B cell (primary cell): ENCODE results near the gene PSMB2. TPM values are rescaled to one million over a fixed set of nuclear protein-coding genes. Genes with fewer than 3 reads are reported as not detected.

Source experiments
- ATAC-seq: fragments of 200-7000 bp; cut with Tn5 transposase; one replicate; pipeline ENCODE4 v1.10.0; 2021; ENCODE audit warnings: low read depth, mild to moderate bottlenecking, moderate number of reproducible peaks, moderate library complexity
- CTCF ChIA-PET: fragments of 350-600 bp; sonication (Branson Sonifier 250); formaldehyde crosslinking; loops from one replicate; lab custom pipeline; 2021; ENCODE audit warnings: antibody characterized with exemption, inconsistent platforms; lab: Charles Lee
- POLR2A ChIA-PET: fragments of 350-600 bp; sonication (Branson Sonifier 250); formaldehyde crosslinking; loops from one replicate; lab custom pipeline; 2021; ENCODE audit warnings: antibody characterized with exemption; lab: Charles Lee
- DNase-seq: peaks from one replicate; pipeline ENCODE4 v3.0.0; 2013
- H2AFZ ChIP-seq: 2 replicates; pipeline ENCODE4 v1.6.1; 2012; ENCODE audit warnings: mild to moderate bottlenecking, low read depth, low read length; ENCODE audit not compliant: insufficient read depth, poor library complexity, severe bottlenecking
- H3K27ac ChIP-seq, 2 donors: 1 replicate in 1 of 2; 2 replicates in 1 of 2; pipeline ENCODE4 v1.5.1; 2012 to 2013; ENCODE audit warnings: low read length in 2 of 2, mild to moderate bottlenecking in 2 of 2, moderate library complexity in 1 of 2
- H3K27me3 ChIP-seq, 4 experiments: fragments of 200-600 bp in 1 of 4; sonication (generic) in 1 of 4; replicated peaks in 1 of 4; 1 replicate in 2 of 4; 2 replicates in 2 of 4; pipeline versions ENCODE4 v1.6.1 to v1.7.0; 2013 to 2016; ENCODE audit warnings: low read length in 3 of 4, mild to moderate bottlenecking in 2 of 4, mixed read lengths in 1 of 4, moderate library complexity in 1 of 4; ENCODE audit not compliant: insufficient read depth in 4 of 4, control insufficient read depth in 3 of 4; ENCODE audit errors: control extremely low read depth in 1 of 4
- H3K36me3 ChIP-seq, 2 experiments: replicated peaks in 1 of 2; 1 replicate in 1 of 2; 2 replicates in 1 of 2; pipeline versions ENCODE4 v1.6.1 to v1.7.1; 2013; ENCODE audit warnings: low read length in 1 of 2; ENCODE audit not compliant: insufficient read depth in 2 of 2, control insufficient read depth in 1 of 2; ENCODE audit errors: control extremely low read depth in 1 of 2, extremely low read depth in 1 of 2
- H3K4me1 ChIP-seq, 2 donors: fragments of 200-600 bp in 1 of 2; sonication (generic) in 1 of 2; 1 replicate in 1 of 2; 2 replicates in 1 of 2; pipeline versions ENCODE4 v1.5.1 to v1.6.1; 2013 to 2017; ENCODE audit warnings: low read length in 2 of 2; ENCODE audit not compliant: control insufficient read depth in 2 of 2, insufficient read depth in 2 of 2
- H3K4me2 ChIP-seq: replicated peaks from 2 replicates; pipeline ENCODE3; 2012; ENCODE audit warnings: mild to moderate bottlenecking, low read depth, low read length; ENCODE audit not compliant: poor library complexity, severe bottlenecking
- H3K4me3 ChIP-seq, 5 experiments: fragments of 200-600 bp in 1 of 5; sonication (generic) in 1 of 5; 1 replicate in 3 of 5; 2 replicates in 2 of 5; pipeline versions ENCODE4 v1.5.1 to v1.7.0; 2011 to 2016; ENCODE audit warnings: low read length in 4 of 5, mild to moderate bottlenecking in 4 of 5, low read depth in 2 of 5, control low read depth in 1 of 5, moderate library complexity in 1 of 5; ENCODE audit not compliant: insufficient read depth in 1 of 5; ENCODE audit errors: control extremely low read depth in 1 of 5, extremely low read depth in 1 of 5
- H3K79me2 ChIP-seq: fragments of 200-600 bp; sonication (generic); one replicate; pipeline ENCODE4 v1.6.0; 2016; ENCODE audit warnings: low read length; ENCODE audit not compliant: control insufficient read depth, insufficient read depth
- H3K9ac ChIP-seq: fragments of 200-600 bp; sonication (generic); 2 replicates; pipeline ENCODE4 v1.6.1; 2017; ENCODE audit warnings: mild to moderate bottlenecking, low read length, moderate library complexity
- H3K9me3 ChIP-seq, 3 donors: one replicate each; pipeline versions ENCODE4 v1.6.1 to v1.7.1; 2013; ENCODE audit warnings: low read length in 2 of 3; ENCODE audit not compliant: control insufficient read depth in 2 of 3, insufficient read depth in 1 of 3; ENCODE audit errors: control extremely low read depth in 1 of 3
- H4K20me1 ChIP-seq: 2 replicates; pipeline ENCODE4 v1.6.0; 2012; ENCODE audit warnings: mild to moderate bottlenecking, low read length; ENCODE audit not compliant: insufficient read depth, control insufficient read depth, poor library complexity, severe bottlenecking
- H3K27ac Mint-ChIP-seq: one replicate; pipeline ENCODE4 v1.8.0; 2021; ENCODE audit warnings: mixed read lengths
- H3K27me3 Mint-ChIP-seq: one replicate; pipeline ENCODE4 v1.8.0; 2021; ENCODE audit warnings: mixed read lengths
- H3K4me1 Mint-ChIP-seq: one replicate; pipeline ENCODE4 v1.8.0; 2021; ENCODE audit warnings: mixed read lengths
- H3K4me3 Mint-ChIP-seq: one replicate; pipeline ENCODE4 v1.8.0; 2021; ENCODE audit warnings: mixed read lengths
- H3K9me3 Mint-ChIP-seq: one replicate; pipeline ENCODE4 v1.8.0; 2022; ENCODE audit warnings: mixed read lengths; ENCODE audit not compliant: insufficient read depth
- EZH2 ChIP-seq: IDR thresholded peaks from 2 replicates; pipeline ENCODE4 v1.6.1; 2012; ENCODE audit warnings: borderline replicate concordance, low read depth, mild to moderate bottlenecking, moderate library complexity, low read length; ENCODE audit not compliant: insufficient read depth, poor library complexity, severe bottlenecking
- WGBS: methylation state at CpG from one replicate; pipeline ENCODE4 v1.1.5; 2013; ENCODE audit warnings: missing lambda C conversion rate; ENCODE audit not compliant: insufficient coverage; 5-methylcytosine and 5-hydroxymethylcytosine counted together
- intact Hi-C: fragments of 100-400 bp; cut with micrococcal nuclease; formaldehyde crosslinking; loops from one replicate; pipeline ENCODE4 v1.10.0; 2022
- polyA plus RNA-seq: library from polyadenylated mRNA; depleted of rRNA; stranded (reverse); fragments of >200 nt; gene quantifications from 2 replicates; pipeline ENCODE4 v1.2.3, GENCODE V29; 2012
- total RNA-seq, 2 donors: library from RNA; stranded (reverse); fragments of 120-200 nt in 1 of 2; gene quantifications; 1 replicate in 1 of 2; 2 replicates in 1 of 2; pipeline versions ENCODE4 v1.2.3 to v1.2.4, GENCODE V29; 2013 to 2022
- TF ChIP-seq, protein P1 (sequence below): fragments of 200-600 bp; IDR thresholded peaks from one replicate; pipeline ENCODE4 v1.8.0; 2022; ENCODE audit warnings: antibody characterized with exemption, mild to moderate bottlenecking

Gene PSMB2
- total and polyA plus RNA-seq, 2 donors (not counting 1 experiment from before 2014, with no cell fraction given) = 20.5 to 26.2 TPM

GRCh38 chr1:35605071-35605866, 36.1 kb downstream of the PSMB2 start:
- no peaks in the 10 kb centered on the region for H3K9me3 Mint-ChIP-seq
- H3K27me3 ChIP-seq = no peaks in the 10 kb centered on the region
- no peak overlapping the region for H3K9ac ChIP-seq
- CTCF ChIA-PET = interaction anchor here (0.8 to 1.3 kb wide), 2 partner anchors 24 to 37 kb away, joined by 3 to 5 read pairs; no protein-coding TSS in a partner anchor
- intact Hi-C loops = no loop called here
- no peak overlapping the region for H3K27ac ChIP-seq
- DNase-seq (no peak), ATAC-seq (no peak)
- H4K20me1 ChIP-seq = no peaks in the 10 kb centered on the region
- POLR2A ChIA-PET = no interaction called here
- no peak overlapping the region for H3K4me2 ChIP-seq
- H3K4me3 Mint-ChIP-seq = no peak overlapping the region
- peaks cover 7% of the 10 kb centered on the region for H3K4me1 Mint-ChIP-seq
- H3K4me1 ChIP-seq = no peaks in the 10 kb centered on the region
- WGBS = 92% methylated on average over 6 of the region's 6 CpGs
- peaks cover 11 to 66% of the 10 kb centered on the region in 2 experiments for H3K36me3 ChIP-seq
- no peak overlapping the region for H3K4me3 ChIP-seq
- H3K79me2 ChIP-seq = no peaks in the 10 kb centered on the region
- H3K27me3 Mint-ChIP-seq = no peaks in the 10 kb centered on the region
- no peak overlapping the region for H2AFZ ChIP-seq
- no peaks in the 10 kb centered on the region for H3K9me3 ChIP-seq
- no peak for TF ChIP-seq EZH2
- TF ChIP-seq, protein P1, sequence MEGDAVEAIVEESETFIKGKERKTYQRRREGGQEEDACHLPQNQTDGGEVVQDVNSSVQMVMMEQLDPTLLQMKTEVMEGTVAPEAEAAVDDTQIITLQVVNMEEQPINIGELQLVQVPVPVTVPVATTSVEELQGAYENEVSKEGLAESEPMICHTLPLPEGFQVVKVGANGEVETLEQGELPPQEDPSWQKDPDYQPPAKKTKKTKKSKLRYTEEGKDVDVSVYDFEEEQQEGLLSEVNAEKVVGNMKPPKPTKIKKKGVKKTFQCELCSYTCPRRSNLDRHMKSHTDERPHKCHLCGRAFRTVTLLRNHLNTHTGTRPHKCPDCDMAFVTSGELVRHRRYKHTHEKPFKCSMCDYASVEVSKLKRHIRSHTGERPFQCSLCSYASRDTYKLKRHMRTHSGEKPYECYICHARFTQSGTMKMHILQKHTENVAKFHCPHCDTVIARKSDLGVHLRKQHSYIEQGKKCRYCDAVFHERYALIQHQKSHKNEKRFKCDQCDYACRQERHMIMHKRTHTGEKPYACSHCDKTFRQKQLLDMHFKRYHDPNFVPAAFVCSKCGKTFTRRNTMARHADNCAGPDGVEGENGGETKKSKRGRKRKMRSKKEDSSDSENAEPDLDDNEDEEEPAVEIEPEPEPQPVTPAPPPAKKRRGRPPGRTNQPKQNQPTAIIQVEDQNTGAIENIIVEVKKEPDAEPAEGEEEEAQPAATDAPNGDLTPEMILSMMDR = no peak
- no peak overlapping the region for H3K27ac Mint-ChIP-seq

GRCh38 chr1:35603941-35604340, 37.4 kb downstream of the PSMB2 start:
- H3K27ac Mint-ChIP-seq = no peak overlapping the region
- WGBS = no CpG with 5 or more reads among the region's 4 CpGs
- H3K27me3 Mint-ChIP-seq = no peaks in the 10 kb centered on the region

More at GRCh38 chr1:35603941-35604340, 37.4 kb downstream of the PSMB2 start:
- Histone ChIP-seq H3K36me3 (peaks cover 13 to 58% of the 10 kb centered on the region in 2 experiments), H2AFZ (no peak overlapping the region), H3K4me2 (no peak overlapping the region), H3K4me3 (no peak overlapping the region), H3K27ac (no peak overlapping the region), H4K20me1 (no peaks in the 10 kb centered on the region), H3K9ac (no peak overlapping the region), H3K4me1 (no peaks in the 10 kb centered on the region), H3K79me2 (no peaks in the 10 kb centered on the region), H3K9me3 (no peaks in the 10 kb centered on the region), H3K27me3 (no peaks in the 10 kb centered on the region)
- intact Hi-C loops = no loop called here
- H3K4me1 Mint-ChIP-seq = peaks cover 7% of the 10 kb centered on the region
- POLR2A ChIA-PET = no interaction called here
- TF ChIP-seq EZH2 = no peak
- TF ChIP-seq, protein P1 = no peak
- DNase-seq = no peak
- ATAC-seq = no peak
- CTCF ChIA-PET = no interaction called here
- no peak overlapping the region for H3K4me3 Mint-ChIP-seq
- H3K9me3 Mint-ChIP-seq = no peaks in the 10 kb centered on the region
